Endometrial microvascular endothelial cells (primary cell): ENCODE measurements around the gene SOX10. TPM values are rescaled to one million over a fixed set of nuclear protein-coding genes. Genes with fewer than 3 reads are reported as not detected.

Source experiments
- in situ Hi-C: cut with HindIII; loops from 2 replicates; pipeline ENCODE4 v1.10.0; 2017; ENCODE audit warnings: low sequenced_read_pairs, low pct_unique_long_range_greater_than_20kb; ENCODE audit errors: inconsistent ontology term
- total RNA-seq: library from RNA; depleted of rRNA; stranded (reverse); fragments of >200 nt; gene quantifications from one replicate; pipeline ENCODE4 v1.2.3, GENCODE V29; 2015; ENCODE audit errors: inconsistent ontology term

The SOX10 gene
- total RNA-seq, 1 donor from 2014 or later: not detected

GRCh38 chr22:38017939-38018885 is 33.9 kb upstream of the SOX10 start:
- in situ Hi-C loops: no loop called here

- in situ Hi-C loops: no loop called here
Measured at GRCh38 chr22:38017272-38017920, 33.0 kb upstream of the SOX10 start.

- in situ Hi-C loops: no loop called here
Measured at GRCh38 chr22:38016182-38017151, 32.1 kb upstream of the SOX10 start.

GRCh38 chr22:38014083-38014482 is 29.7 kb upstream of the SOX10 start:
- in situ Hi-C loops: no loop called here

GRCh38 chr22:38012604-38013072 is 28.3 kb upstream of the SOX10 start:
- in situ Hi-C loops: no loop called here

- in situ Hi-C loops: no loop called here
Measured at GRCh38 chr22:38009000-38009806, 24.8 kb upstream of the SOX10 start.

- in situ Hi-C loops: no loop called here
Measured at GRCh38 chr22:38007330-38007902, 23.1 kb upstream of the SOX10 start.

- in situ Hi-C loops: no loop called here
Measured at GRCh38 chr22:38006906-38007305, 22.6 kb upstream of the SOX10 start.

GRCh38 chr22:38005943-38006342 is 21.6 kb upstream of the SOX10 start:
- in situ Hi-C loops: no loop called here

- in situ Hi-C loops: no loop called here
Measured at GRCh38 chr22:37999640-38000272, 15.4 kb upstream of the SOX10 start.

- in situ Hi-C loops: no loop called here
Measured at GRCh38 chr22:37999236-37999635, 14.9 kb upstream of the SOX10 start.

- in situ Hi-C loops: no loop called here
Measured at GRCh38 chr22:37998543-37998942, 14.2 kb upstream of the SOX10 start.

GRCh38 chr22:37996515-37997246 is 12.3 kb upstream of the SOX10 start:
- in situ Hi-C loops: no loop called here

- in situ Hi-C loops: no loop called here
Measured at GRCh38 chr22:37996079-37996478, 11.7 kb upstream of the SOX10 start.

GRCh38 chr22:37995460-37995859 is 11.1 kb upstream of the SOX10 start:
- in situ Hi-C loops: no loop called here

- in situ Hi-C loops: no loop called here
Measured at GRCh38 chr22:37994982-37995381, 10.6 kb upstream of the SOX10 start.

- in situ Hi-C loops: no loop called here
Measured at GRCh38 chr22:37994049-37994448, 9.7 kb upstream of the SOX10 start.
